Heart right ventricle (tissue), 16 donors: ENCODE results near the gene CFAP54. TPM values are rescaled to one million over a fixed set of nuclear protein-coding genes. Genes with fewer than 3 reads are reported as not detected.

Experiments
- ATAC-seq, 8 donors: fragments of 200-7000 bp; cut with Tn5 transposase; one replicate each; pipeline ENCODE4 v1.9.1; 2020; ENCODE audit warnings: mild to moderate bottlenecking in 8 of 8, moderate library complexity in 8 of 8, moderate number of reproducible peaks in 1 of 8
- DNase-seq, 2 donors: peaks; one replicate each; pipeline ENCODE4 v3.0.0-alpha.2; 2020
- H3K27ac ChIP-seq, 10 donors: fragments of 200-600 bp; sonication (generic) in 2 of 10; one replicate each; pipeline versions ENCODE4 v1.5.0 to v1.8.0; 2020 to 2022; ENCODE audit warnings: mild to moderate bottlenecking in 3 of 10
- H3K27me3 ChIP-seq, 7 donors: fragments of 200-600 bp; one replicate each; pipeline ENCODE4 v1.8.0; 2021 to 2022; ENCODE audit warnings: mild to moderate bottlenecking in 2 of 7
- H3K36me3 ChIP-seq, 9 donors: fragments of 200-600 bp; sonication (generic) in 1 of 9; one replicate each; pipeline versions ENCODE4 v1.5.0 to v1.8.0; 2020 to 2022; ENCODE audit warnings: mild to moderate bottlenecking in 2 of 9
- H3K4me1 ChIP-seq, 9 donors: fragments of 200-600 bp; sonication (generic) in 1 of 9; one replicate each; pipeline versions ENCODE4 v1.5.0 to v1.8.0; 2020 to 2022; ENCODE audit warnings: mild to moderate bottlenecking in 4 of 9
- H3K4me3 ChIP-seq, 10 donors: fragments of 200-600 bp; sonication (generic) in 2 of 10; one replicate each; pipeline versions ENCODE4 v1.5.0 to v1.8.0; 2020 to 2022; ENCODE audit warnings: mild to moderate bottlenecking in 7 of 10, moderate library complexity in 2 of 10
- H3K9me3 ChIP-seq, 11 donors: fragments of 200-600 bp in 10 of 11; sonication (generic) in 2 of 11; one replicate each; pipeline versions ENCODE4 v1.5.0 to v1.8.0; 2013 to 2022; ENCODE audit warnings: mild to moderate bottlenecking in 2 of 11, control low read depth in 1 of 11, moderate library complexity in 1 of 11
- CTCF ChIP-seq, 9 donors: fragments of 200-600 bp; sonication (generic) in 2 of 9; IDR thresholded peaks; one replicate each; pipeline versions ENCODE4 v1.5.0 to v1.8.0; 2021 to 2022; ENCODE audit warnings: antibody characterized with exemption in 9 of 9, mild to moderate bottlenecking in 5 of 9, moderate library complexity in 1 of 9
- WGBS, 2 donors: extraction: QIAGEN DNeasy Blood & Tissue Kit; methylation state at CpG; one replicate each; pipeline ENCODE4 v1.1.7; 2013; ENCODE audit warnings: inconsistent platforms in 1 of 2; 5-methylcytosine and 5-hydroxymethylcytosine counted together
- intact Hi-C, 10 donors: fragments of 100-400 bp; cut with DNase I; formaldehyde crosslinking; loops; one replicate each; pipeline versions ENCODE4 v1.11.1 to v1.14.2; 2022
- polyA plus RNA-seq, 2 donors: library from polyadenylated mRNA; stranded (reverse); fragments of 200-250 nt; gene quantifications; one replicate each; pipeline ENCODE4 v1.2.3, GENCODE V29; 2013
- total RNA-seq, 10 donors: library from RNA; stranded (reverse); fragmentation: NEBNext Ultra II Directional in 3 of 10; extraction: Animal tissue kit (Norgen Biotek cat#: 25700) in 3 of 10; gene quantifications; one replicate each; pipeline versions ENCODE4 v1.2.1 to v1.2.4, GENCODE V29; 2021 to 2023
- donor health status: Arrhythmogenic right ventricular cardiomyopathy.
- donor health status: ischemic (EF 13 %, LVEDD 7.1; RV severe dilation, severe dysfunction).
- donor health status: healthy with polysubstance abuse.
- donor health status: DM: no; HTN: yes; CAD: no.
- donor health status: DM: no; HTN: no; CAD: no.
- donor health status: ischemic (EF 25% LVEDD 6.9; RV normal size, moderate dysfunction).
- donor health status: ischemic (EF 25% LVEDD 5.7; RV mildly dilated, moderate dysfunction).
- donor health status: healthy.
- donor health status: DM: yes; HTN: yes; CAD: no.
- donor health status: Ischemic cardiomyopathy.
- donor health status: ischemic (EF 35%, LVEDD 5.7; RV mildly dilated, moderate dysfunction).
- donor health status: nonischemic (EF 11% LVEDD 7.7; RV severe dilation, severe dysfunction).
- donor health status: DM: yes; HTN: yes; CAD: no.
- donor health status: PGD.
- donor health status: ischemic (EF 29% LVEDD 5.4; RV normal size, mild dysfunction).
- donor health status: nonischemic (EF 23%, LVEDD 6.1; RV moderate dilation, normal function).

CFAP54 gene
- total and polyA plus RNA-seq, 12 donors, result 0.07 to 0.35 (median 0.21) TPM; not detected in 2

- WGBS, 2 donors, result 73 to 77% methylated on average over 3 of the region's 3 CpGs
- ATAC-seq (no peak), DNase-seq (no peak)
- no peak overlapping the region for H3K4me3 ChIP-seq
- peaks cover 0 to 13% (median 0%) of the 10 kb centered on the region in 11 donors for H3K9me3 ChIP-seq
- H3K36me3 ChIP-seq, result no peaks in the 10 kb centered on the region
- intact Hi-C loops, result no loop called here
- no peaks in the 10 kb centered on the region for H3K4me1 ChIP-seq
- no peak for TF ChIP-seq CTCF (IDR thresholded peaks at IDR 0.05)
- no peak overlapping the region for H3K27ac ChIP-seq
- peaks cover 0 to 5% (median 0%) of the 10 kb centered on the region in 7 donors for H3K27me3 ChIP-seq
Observed at GRCh38 chr12:96606134-96606533, 116.8 kb downstream of the CFAP54 start.

GRCh38 chr12:96606644-96607043 lies 117.3 kb downstream of the CFAP54 start:
- peaks cover 0 to 13% (median 0%) of the 10 kb centered on the region in 11 donors for H3K9me3 ChIP-seq
- H3K4me1 ChIP-seq, result no peaks in the 10 kb centered on the region
- WGBS, 2 donors, result 69 to 72% methylated on average over 4 of the region's 4 CpGs
- ATAC-seq (no peak), DNase-seq (no peak)
- no peak overlapping the region for H3K27ac ChIP-seq
- no peak for TF ChIP-seq CTCF (IDR thresholded peaks at IDR 0.05)
- H3K36me3 ChIP-seq, result no peaks in the 10 kb centered on the region
- intact Hi-C loops, result no loop called here
- H3K4me3 ChIP-seq, result no peak overlapping the region
- peaks cover 0 to 5% (median 0%) of the 10 kb centered on the region in 7 donors for H3K27me3 ChIP-seq

- Histone ChIP-seq H3K4me3 (no peak overlapping the region), H3K4me1 (no peaks in the 10 kb centered on the region), H3K27me3 (no peaks in the 10 kb centered on the region), H3K36me3 (no peaks in the 10 kb centered on the region), H3K27ac (no peak overlapping the region), H3K9me3 (peaks cover 0 to 8% (median 0%) of the 10 kb centered on the region in 11 donors)
- WGBS, 2 donors, result 85 to 88% methylated on average over 2 of the region's 2 CpGs
- DNase-seq (no peak), ATAC-seq (no peak)
- no peak for TF ChIP-seq CTCF (IDR thresholded peaks at IDR 0.05)
- intact Hi-C loops, result no loop called here
Observed at GRCh38 chr12:96617178-96617577, 127.8 kb downstream of the CFAP54 start.

GRCh38 chr12:96623155-96623554 lies 133.8 kb downstream of the CFAP54 start:
- no peak for TF ChIP-seq CTCF (IDR thresholded peaks at IDR 0.05)
- no peaks in the 10 kb centered on the region for H3K36me3 ChIP-seq
- no peak overlapping the region for H3K4me3 ChIP-seq
- intact Hi-C loops, result no loop called here
- H3K4me1 ChIP-seq, result no peaks in the 10 kb centered on the region
- no peak for DNase-seq
- no peaks in the 10 kb centered on the region for H3K9me3 ChIP-seq
- H3K27ac ChIP-seq, result no peak overlapping the region
- H3K27me3 ChIP-seq, result no peaks in the 10 kb centered on the region
- no peak for ATAC-seq
